Sigmoid colon (tissue), 7 donors: ENCODE results near the gene CCNF. TPM values are rescaled to one million over a fixed set of nuclear protein-coding genes. Genes with fewer than 3 reads are reported as not detected.

Experiments used
- DNase-seq: peaks from one replicate; pipeline ENCODE4 v3.0.0-alpha.2; 2019
- H3K27ac ChIP-seq, 4 donors: fragments of 200-600 bp; sonication (generic); one replicate each; pipeline ENCODE4 v1.5.1; 2016 to 2019; ENCODE audit warnings: mild to moderate bottlenecking in 1 of 4
- H3K27me3 ChIP-seq, 3 donors: fragments of 200-600 bp; sonication (generic); one replicate each; pipeline ENCODE4 v1.5.1; 2019; ENCODE audit warnings: mild to moderate bottlenecking in 1 of 3
- H3K36me3 ChIP-seq, 4 donors: fragments of 200-600 bp; sonication (generic); one replicate each; pipeline ENCODE4 v1.5.1; 2016 to 2019
- H3K4me1 ChIP-seq, 4 donors: fragments of 200-600 bp; sonication (generic); one replicate each; pipeline ENCODE4 v1.5.1; 2017 to 2019
- H3K4me3 ChIP-seq, 4 donors: fragments of 200-600 bp; sonication (generic); one replicate each; pipeline ENCODE4 v1.5.1; 2017 to 2019; ENCODE audit warnings: mild to moderate bottlenecking in 2 of 4, moderate library complexity in 1 of 4
- H3K9me3 ChIP-seq, 4 donors: fragments of 200-600 bp in 3 of 4; sonication (generic) in 3 of 4; one replicate each; pipeline versions ENCODE4 v1.5.1 to v1.6.1; 2013 to 2019
- EP300 ChIP-seq, 4 donors: sonication (generic); formaldehyde crosslinking; IDR thresholded peaks; one replicate each; pipeline ENCODE4 v1.6.1; 2017; ENCODE audit warnings: antibody characterized with exemption in 4 of 4
- POLR2A ChIP-seq, 2 donors: fragments of 450-650 bp; IDR thresholded peaks; one replicate each; pipeline ENCODE4 v1.6.1; 2016; ENCODE audit warnings: antibody characterized with exemption in 2 of 2, mild to moderate bottlenecking in 2 of 2, moderate library complexity in 2 of 2
- POLR2AphosphoS5 ChIP-seq, 4 donors: sonication (generic); formaldehyde crosslinking; IDR thresholded peaks; one replicate each; pipeline ENCODE4 v1.6.1; 2017; ENCODE audit warnings: antibody characterized with exemption in 4 of 4
- WGBS, 2 donors: extraction: QIAGEN DNeasy Blood & Tissue Kit; methylation state at CpG; one replicate each; pipeline ENCODE4 v1.1.7; 2013; 5-methylcytosine and 5-hydroxymethylcytosine counted together
- intact Hi-C: fragments of 100-400 bp; cut with DNase I; formaldehyde crosslinking; loops from one replicate; pipeline ENCODE4 v1.15.1; 2023
- polyA plus RNA-seq, 3 donors: library from polyadenylated mRNA; stranded (reverse); fragments of 200-250 nt; gene quantifications; one replicate each; pipeline ENCODE4 v1.2.3, GENCODE V29; 2013
- total RNA-seq, 4 donors: library from RNA; depleted of rRNA; stranded (reverse); fragments of >200 nt; gene quantifications; one replicate each; pipeline ENCODE4 v1.1.0, GENCODE V29; 2016
- TF ChIP-seq, protein P1 (sequence below), 4 experiments: fragments of 450-650 bp in 3 of 4; fragments of 200-600 bp in 1 of 4; IDR thresholded peaks; one replicate each; pipeline ENCODE4 v1.5.1; 2016 to 2019; ENCODE audit warnings: antibody characterized with exemption in 4 of 4, mild to moderate bottlenecking in 3 of 4, moderate library complexity in 2 of 4
- donor health status: healthy with polysubstance abuse.
- donor health status: Bipolar disorder and iron deficiency.
- donor health status: healthy.

CCNF gene
- total and polyA plus RNA-seq, 7 donors, result 0.60 to 11.6 (median 1.2) TPM

- Histone ChIP-seq H3K36me3 (no peaks in the 10 kb centered on the region), H3K27me3 (no peaks in the 10 kb centered on the region), H3K4me1 (peaks cover 0 to 7% (median 3%) of the 10 kb centered on the region in 4 donors), H3K4me3 (no peak overlapping the region), H3K27ac (no peak overlapping the region), H3K9me3 (no peaks in the 10 kb centered on the region)
- TF ChIP-seq EP300 (IDR thresholded peaks at IDR 0.05), result no peak
- 92 to 94% methylated on average over 25 of the region's 25 CpGs for WGBS, 2 donors
- peak; percentile 58 for DNase-seq
- intact Hi-C loops, result loop anchor here (5.0 kb wide), 3 partner anchors 58 to 458 kb away; partner anchors contain the start of gene FLYWCH2
Measured at GRCh38 chr16:2424061-2425007, 4.9 kb upstream of the CCNF start.

DNA sequence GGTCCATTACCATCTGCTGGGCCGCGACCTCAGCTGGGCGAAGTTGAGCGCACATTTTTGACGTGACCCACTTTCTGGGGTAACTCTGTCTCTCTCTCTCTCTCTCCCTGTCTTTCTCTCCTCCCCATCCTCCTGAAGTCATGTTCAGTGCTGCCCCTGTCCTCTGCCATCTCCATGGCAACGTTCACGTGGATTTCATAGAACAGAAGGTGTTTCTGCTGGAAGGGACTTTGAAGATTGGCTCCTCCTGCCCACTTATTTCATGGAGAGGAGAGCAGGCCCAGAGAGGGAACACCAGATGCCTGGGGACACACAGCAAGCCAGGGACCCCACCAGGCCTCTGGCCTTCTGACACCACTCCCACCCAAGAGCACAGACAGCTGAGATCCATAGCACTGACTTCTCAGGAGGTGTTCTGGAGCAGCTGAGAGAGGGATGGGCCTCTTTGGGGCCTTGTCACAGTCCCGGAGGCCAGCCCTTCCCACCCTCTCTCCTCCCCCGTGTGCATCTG is 4.2 kb upstream of the CCNF start:
- Histone ChIP-seq H3K27ac (no peak overlapping the region), H3K4me1 (peaks cover 0 to 13% (median 8%) of the 10 kb centered on the region in 4 donors), H3K36me3 (no peaks in the 10 kb centered on the region), H3K9me3 (no peaks in the 10 kb centered on the region), H3K4me3 (no peak overlapping the region), H3K27me3 (no peaks in the 10 kb centered on the region)
- intact Hi-C loops, result loop anchor here (5.0 kb wide), 3 partner anchors 57 to 457 kb away; partner anchors contain the start of gene FLYWCH2
- peak; percentile 32 for DNase-seq
- no peak for TF ChIP-seq POLR2A (IDR thresholded peaks at IDR 0.05)
- TF ChIP-seq POLR2AphosphoS5 (IDR thresholded peaks at IDR 0.05), result no peak
- no peak for TF ChIP-seq EP300 (IDR thresholded peaks at IDR 0.05)
- TF ChIP-seq, protein P1, sequence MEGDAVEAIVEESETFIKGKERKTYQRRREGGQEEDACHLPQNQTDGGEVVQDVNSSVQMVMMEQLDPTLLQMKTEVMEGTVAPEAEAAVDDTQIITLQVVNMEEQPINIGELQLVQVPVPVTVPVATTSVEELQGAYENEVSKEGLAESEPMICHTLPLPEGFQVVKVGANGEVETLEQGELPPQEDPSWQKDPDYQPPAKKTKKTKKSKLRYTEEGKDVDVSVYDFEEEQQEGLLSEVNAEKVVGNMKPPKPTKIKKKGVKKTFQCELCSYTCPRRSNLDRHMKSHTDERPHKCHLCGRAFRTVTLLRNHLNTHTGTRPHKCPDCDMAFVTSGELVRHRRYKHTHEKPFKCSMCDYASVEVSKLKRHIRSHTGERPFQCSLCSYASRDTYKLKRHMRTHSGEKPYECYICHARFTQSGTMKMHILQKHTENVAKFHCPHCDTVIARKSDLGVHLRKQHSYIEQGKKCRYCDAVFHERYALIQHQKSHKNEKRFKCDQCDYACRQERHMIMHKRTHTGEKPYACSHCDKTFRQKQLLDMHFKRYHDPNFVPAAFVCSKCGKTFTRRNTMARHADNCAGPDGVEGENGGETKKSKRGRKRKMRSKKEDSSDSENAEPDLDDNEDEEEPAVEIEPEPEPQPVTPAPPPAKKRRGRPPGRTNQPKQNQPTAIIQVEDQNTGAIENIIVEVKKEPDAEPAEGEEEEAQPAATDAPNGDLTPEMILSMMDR (IDR thresholded peaks at IDR 0.05), result no peak
- WGBS, 2 donors, result 85 to 89% methylated on average over 9 of the region's 9 CpGs

DNA sequence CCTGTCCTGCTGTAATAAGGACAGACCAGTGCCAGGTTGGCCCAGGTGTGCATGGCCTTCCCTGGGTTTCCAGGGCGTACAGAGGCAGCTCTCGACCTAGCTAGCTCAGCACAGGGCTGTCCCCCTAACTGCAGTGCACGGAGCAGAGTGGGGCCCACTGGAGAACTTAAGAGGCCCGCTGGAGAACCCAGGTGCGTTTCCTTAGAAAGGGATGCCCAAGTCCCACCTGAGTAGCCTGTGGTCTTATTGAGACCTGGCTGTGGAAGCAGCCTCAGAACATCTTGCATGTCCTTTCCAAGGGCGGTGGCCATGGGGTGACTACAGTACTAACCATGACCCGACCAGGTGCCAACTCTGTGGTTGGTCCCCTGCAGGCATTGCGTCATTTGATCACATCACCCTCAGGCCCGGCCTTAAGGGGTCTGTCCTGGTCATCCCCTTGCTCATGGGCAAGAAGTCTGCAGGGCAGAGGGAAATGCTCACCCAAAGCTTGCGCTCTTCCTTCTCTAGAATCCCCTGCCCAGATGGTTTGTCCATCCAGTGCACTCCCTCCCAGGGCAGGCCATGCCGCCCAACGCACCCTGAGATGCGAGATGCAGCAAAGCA is 3.3 kb upstream of the CCNF start:
- 94 to 95% methylated on average over 13 of the region's 13 CpGs for WGBS, 2 donors
- Histone ChIP-seq H3K4me3 (no peak overlapping the region), H3K27me3 (no peaks in the 10 kb centered on the region), H3K36me3 (no peaks in the 10 kb centered on the region), H3K27ac (no peak overlapping the region), H3K9me3 (no peaks in the 10 kb centered on the region), H3K4me1 (peaks cover 0 to 18% (median 14%) of the 10 kb centered on the region in 4 donors)
- TF ChIP-seq, protein P1 (IDR thresholded peaks at IDR 0.05), result no peak
- TF ChIP-seq POLR2AphosphoS5 (IDR thresholded peaks at IDR 0.05), result no peak
- no peak for TF ChIP-seq POLR2A (IDR thresholded peaks at IDR 0.05)
- no peak for TF ChIP-seq EP300 (IDR thresholded peaks at IDR 0.05)
- DNase-seq, result peak; percentile 50
- intact Hi-C loops, result loop anchor here (5.0 kb wide), 3 partner anchors 56 to 456 kb away; partner anchors contain the start of gene FLYWCH2

DNA sequence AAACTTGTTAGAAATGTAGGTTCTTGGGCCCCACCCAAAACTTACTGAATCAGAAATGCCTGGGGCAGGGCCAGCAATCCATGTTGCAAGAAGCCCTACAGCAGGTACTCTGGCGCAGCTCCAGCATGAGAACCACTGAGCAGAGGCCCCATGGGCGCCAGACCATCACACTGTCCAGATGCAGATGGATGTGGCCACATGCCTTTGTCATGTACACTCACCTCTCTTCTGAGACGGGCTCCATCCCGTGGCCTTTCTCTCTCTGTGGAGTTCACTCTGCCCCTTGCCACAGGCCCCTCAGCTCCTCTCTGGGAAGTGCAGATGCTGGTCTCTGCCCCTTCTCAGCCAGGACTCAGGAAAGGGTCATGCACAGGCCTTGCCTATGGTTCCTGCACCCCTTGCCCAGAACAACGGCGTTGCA is 2.3 kb upstream of the CCNF start:
- WGBS, 2 donors, result 95 to 96% methylated on average over 6 of the region's 6 CpGs
- no peaks in the 10 kb centered on the region for H3K9me3 ChIP-seq

More for the DNA sequence above, 2.3 kb upstream of the CCNF start:
- H3K4me1 ChIP-seq, result peaks cover 0 to 18% (median 14%) of the 10 kb centered on the region in 4 donors
- H3K36me3 ChIP-seq, result no peaks in the 10 kb centered on the region
- H3K27ac ChIP-seq, result no peak overlapping the region
- TF ChIP-seq EP300 (IDR thresholded peaks at IDR 0.05) (no peak), POLR2A (IDR thresholded peaks at IDR 0.05) (no peak), POLR2AphosphoS5 (IDR thresholded peaks at IDR 0.05) (no peak)
- TF ChIP-seq, protein P1 (IDR thresholded peaks at IDR 0.05), result no peak
- H3K4me3 ChIP-seq, result no peak overlapping the region
- intact Hi-C loops, result loop anchor here (5.0 kb wide), 3 partner anchors 55 to 455 kb away; partner anchors contain the start of gene FLYWCH2
- DNase-seq, result peak; percentile 66
- H3K27me3 ChIP-seq, result no peaks in the 10 kb centered on the region
